ENCODE results near the gene MATR3. TPM values are rescaled to one million over a fixed set of nuclear protein-coding genes. Genes with fewer than 3 reads are reported as not detected.

MATR3 gene
- total RNA-seq, 1 donor from 2014 or later, result 235 TPM

DNA sequence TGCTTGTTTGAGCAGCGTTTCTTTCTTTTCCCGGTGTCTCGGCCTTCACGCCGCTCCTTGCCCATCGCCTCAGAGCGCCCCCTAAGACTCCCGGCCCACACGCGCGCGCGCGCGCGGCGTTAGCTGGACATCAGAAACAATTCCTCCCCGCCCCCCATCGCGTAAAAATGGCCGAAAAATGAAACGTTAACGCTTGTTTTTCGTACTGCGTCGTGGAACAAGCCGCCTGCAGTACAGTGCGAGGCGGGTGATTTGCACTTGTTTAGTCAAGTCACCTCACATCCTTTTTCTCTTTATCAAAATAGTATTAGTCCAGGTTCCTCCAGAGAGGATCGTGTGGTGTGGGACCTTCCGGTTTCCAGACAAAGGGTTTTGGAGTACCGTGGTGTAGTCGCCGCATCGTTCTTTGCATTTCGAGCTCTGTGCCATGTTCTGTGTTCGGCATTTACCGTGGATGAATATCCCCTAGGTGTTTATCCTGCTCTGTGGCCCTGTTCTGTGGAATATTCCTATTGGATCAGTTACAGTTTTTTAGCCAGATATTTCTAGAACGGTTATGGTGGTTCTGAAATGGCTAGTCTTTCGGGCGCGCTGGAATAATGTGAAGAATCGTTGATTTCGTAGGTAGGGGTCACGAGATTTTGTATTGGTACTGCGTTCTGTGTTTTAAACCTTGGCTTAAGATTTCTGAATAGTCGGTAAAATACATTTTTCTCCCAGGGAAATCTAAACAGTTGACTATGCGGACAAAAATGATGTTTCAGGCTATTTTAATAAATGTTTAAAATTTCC, 1.0 kb downstream of the MATR3 start:
- peak overlapping the region; percentile 98 for H3K4me3 Mint-ChIP-seq (ENCODE audit: unreplicated experiment)
- peak overlapping the region; percentile 99 for H3K27ac Mint-ChIP-seq (ENCODE audit: unreplicated experiment)
- H3K4me1 Mint-ChIP-seq (ENCODE audit: unreplicated experiment), result peaks cover 40% of the 10 kb centered on the region
- peaks cover 7% of the 10 kb centered on the region for H3K36me3 Mint-ChIP-seq (ENCODE audit: low read depth, unreplicated experiment)
- TF ChIP-seq, protein P1, sequence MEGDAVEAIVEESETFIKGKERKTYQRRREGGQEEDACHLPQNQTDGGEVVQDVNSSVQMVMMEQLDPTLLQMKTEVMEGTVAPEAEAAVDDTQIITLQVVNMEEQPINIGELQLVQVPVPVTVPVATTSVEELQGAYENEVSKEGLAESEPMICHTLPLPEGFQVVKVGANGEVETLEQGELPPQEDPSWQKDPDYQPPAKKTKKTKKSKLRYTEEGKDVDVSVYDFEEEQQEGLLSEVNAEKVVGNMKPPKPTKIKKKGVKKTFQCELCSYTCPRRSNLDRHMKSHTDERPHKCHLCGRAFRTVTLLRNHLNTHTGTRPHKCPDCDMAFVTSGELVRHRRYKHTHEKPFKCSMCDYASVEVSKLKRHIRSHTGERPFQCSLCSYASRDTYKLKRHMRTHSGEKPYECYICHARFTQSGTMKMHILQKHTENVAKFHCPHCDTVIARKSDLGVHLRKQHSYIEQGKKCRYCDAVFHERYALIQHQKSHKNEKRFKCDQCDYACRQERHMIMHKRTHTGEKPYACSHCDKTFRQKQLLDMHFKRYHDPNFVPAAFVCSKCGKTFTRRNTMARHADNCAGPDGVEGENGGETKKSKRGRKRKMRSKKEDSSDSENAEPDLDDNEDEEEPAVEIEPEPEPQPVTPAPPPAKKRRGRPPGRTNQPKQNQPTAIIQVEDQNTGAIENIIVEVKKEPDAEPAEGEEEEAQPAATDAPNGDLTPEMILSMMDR (IDR thresholded peaks at IDR 0.05; ENCODE audit: unreplicated experiment), result no peak
- DNase-seq (ENCODE audit: low spot score), result peak; percentile 79
- H3K27me3 Mint-ChIP-seq (ENCODE audit: unreplicated experiment), result peaks cover 8% of the 10 kb centered on the region
- no peaks in the 10 kb centered on the region for H3K9me3 Mint-ChIP-seq (ENCODE audit: unreplicated experiment)

DNA sequence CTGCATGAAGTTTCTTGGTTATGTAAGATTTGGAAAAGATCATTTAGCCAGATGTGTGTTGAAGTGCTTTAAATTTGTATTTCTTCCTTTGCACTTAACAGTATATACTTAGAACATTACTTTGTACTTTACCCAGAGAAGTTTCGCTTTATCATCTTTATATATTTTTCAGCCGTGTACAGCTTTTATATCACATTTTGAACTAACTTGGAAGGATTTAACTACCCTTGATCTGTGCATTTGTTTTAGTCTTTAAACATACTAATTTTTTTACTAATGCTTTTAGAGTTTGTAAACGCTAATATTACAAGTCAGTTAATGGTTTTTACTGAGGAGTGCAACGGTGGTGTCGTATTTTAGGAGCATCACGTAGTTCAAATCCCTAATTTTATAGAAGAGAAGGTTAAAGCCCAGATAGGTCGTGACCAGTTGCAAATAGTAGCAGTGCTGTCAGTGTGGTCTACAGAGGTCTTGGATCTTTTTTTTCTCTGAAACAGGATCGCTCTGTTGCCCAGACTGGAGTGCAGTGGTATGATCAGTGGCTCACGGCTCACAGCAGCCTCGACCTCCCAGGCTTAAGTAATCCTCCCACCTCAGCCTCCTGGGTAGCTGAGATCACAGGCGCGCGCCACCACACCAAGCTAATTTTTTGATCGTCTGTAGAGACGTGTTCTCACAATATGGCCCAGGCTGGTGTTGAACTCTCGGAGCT, 2.0 kb downstream of the MATR3 start:
- Mint-ChIP-seq H3K36me3 (ENCODE audit: low read depth, unreplicated experiment) (peaks cover 7% of the 10 kb centered on the region), H3K9me3 (ENCODE audit: unreplicated experiment) (no peaks in the 10 kb centered on the region), H3K4me3 (ENCODE audit: unreplicated experiment) (peak overlapping the region; percentile 98), H3K27ac (ENCODE audit: unreplicated experiment) (peak overlapping the region; percentile 99), H3K27me3 (ENCODE audit: unreplicated experiment) (peaks cover 8% of the 10 kb centered on the region), H3K4me1 (ENCODE audit: unreplicated experiment) (peaks cover 42% of the 10 kb centered on the region)
- no peak for DNase-seq (ENCODE audit: low spot score)
- TF ChIP-seq, protein P1 (IDR thresholded peaks at IDR 0.05; ENCODE audit: unreplicated experiment), result no peak

DNA sequence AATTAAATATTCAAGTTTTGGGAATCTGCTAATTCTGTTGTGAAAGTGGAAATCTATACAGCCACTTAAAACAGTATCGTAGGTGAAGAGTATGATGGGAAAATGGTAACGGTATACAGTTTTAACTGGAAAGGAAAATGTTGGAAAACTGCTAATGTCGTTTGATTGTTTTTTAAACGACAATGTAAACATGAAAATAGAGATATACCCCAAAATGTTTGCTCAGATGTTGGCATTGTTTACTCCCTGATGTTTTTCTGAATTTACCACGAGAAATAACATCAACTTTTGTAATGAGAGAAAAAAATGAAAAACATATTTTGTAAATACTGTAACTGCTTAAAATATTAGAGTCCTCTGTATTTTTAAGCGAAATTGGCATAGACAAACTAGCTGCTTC, 2.7 kb downstream of the MATR3 start:
- no peaks in the 10 kb centered on the region for H3K9me3 Mint-ChIP-seq (ENCODE audit: unreplicated experiment)
- TF ChIP-seq, protein P1 (IDR thresholded peaks at IDR 0.05; ENCODE audit: unreplicated experiment), result no peak
- H3K36me3 Mint-ChIP-seq (ENCODE audit: low read depth, unreplicated experiment), result peaks cover 7% of the 10 kb centered on the region
- no peak overlapping the region for H3K27ac Mint-ChIP-seq (ENCODE audit: unreplicated experiment)
- no peak for DNase-seq (ENCODE audit: low spot score)
- no peak overlapping the region for H3K4me3 Mint-ChIP-seq (ENCODE audit: unreplicated experiment)
- peaks cover 8% of the 10 kb centered on the region for H3K27me3 Mint-ChIP-seq (ENCODE audit: unreplicated experiment)
- H3K4me1 Mint-ChIP-seq (ENCODE audit: unreplicated experiment), result peaks cover 42% of the 10 kb centered on the region

DNA sequence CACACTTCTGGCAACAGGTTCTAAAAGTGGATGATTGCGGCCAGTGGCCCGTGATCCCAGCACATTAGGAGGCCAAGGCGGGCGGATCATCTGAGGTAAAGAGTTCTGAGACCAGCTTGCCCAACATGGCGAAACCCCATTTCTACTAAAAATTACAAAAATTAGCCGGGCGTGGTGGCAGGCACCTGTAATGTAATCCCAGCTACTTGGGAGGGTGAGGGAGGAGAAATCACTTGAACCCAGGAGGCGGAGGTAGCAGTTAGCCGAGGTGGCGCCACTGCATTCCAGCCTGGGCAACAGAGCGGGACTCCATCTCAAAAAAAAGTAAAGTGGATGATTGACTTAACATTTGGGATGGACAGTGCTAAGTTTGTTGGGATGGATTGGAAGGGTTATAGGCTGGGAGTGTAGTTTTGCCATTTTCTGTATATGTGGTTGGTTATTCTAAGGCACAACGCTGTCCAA, 3.4 kb downstream of the MATR3 start:
- H3K4me3 Mint-ChIP-seq (ENCODE audit: unreplicated experiment), result peak overlapping the region; percentile 71
- H3K9me3 Mint-ChIP-seq (ENCODE audit: unreplicated experiment), result no peaks in the 10 kb centered on the region
- TF ChIP-seq, protein P1 (IDR thresholded peaks at IDR 0.05; ENCODE audit: unreplicated experiment), result no peak
- H3K27ac Mint-ChIP-seq (ENCODE audit: unreplicated experiment), result no peak overlapping the region
- H3K27me3 Mint-ChIP-seq (ENCODE audit: unreplicated experiment), result peaks cover 9% of the 10 kb centered on the region
- H3K36me3 Mint-ChIP-seq (ENCODE audit: low read depth, unreplicated experiment), result peaks cover 7% of the 10 kb centered on the region
- no peak for DNase-seq (ENCODE audit: low spot score)
- H3K4me1 Mint-ChIP-seq (ENCODE audit: unreplicated experiment), result peaks cover 47% of the 10 kb centered on the region
